Measurements from ENCODE around the gene PRKCA. TPM values are rescaled to one million over a fixed set of nuclear protein-coding genes. Genes with fewer than 3 reads are reported as not detected.

Gene PRKCA
- total and polyA plus RNA-seq, 10 of the 15 experiments (the other 5 are each of a cell fraction or from before 2014, with no cell fraction given) = 0.11 to 14.6 (median 0.72) TPM

- intact Hi-C loops (cut with micrococcal nuclease; ENCODE audit: unreplicated experiment) (no loop called here), in situ Hi-C loops (cut with MboI) (no loop called here)
- no TSS peak for BruUV-seq (replicated peaks)
- CTCF ChIA-PET = no interaction called here
- FAIRE-seq = no peak
- H3K9ac ChIP-seq (ENCODE audit: control insufficient read depth, insufficient read depth, low read length) = no peak overlapping the region
- no peaks in the 10 kb centered on the region for H3K27me3 ChIP-seq (replicated peaks in 1 of 2; ENCODE audit: control insufficient read depth in 2 of 2, insufficient read depth in 2 of 2, low read length in 1 of 2)
- POLR2A ChIA-PET = no interaction called here
- H3K9me3 ChIP-seq (replicated peaks; ENCODE audit: control insufficient read depth, insufficient read depth, low read length) = no peaks in the 10 kb centered on the region
- RAD21 ChIA-PET (ENCODE audit: unreplicated experiment) = no interaction called here
- no peaks in the 10 kb centered on the region for H3K79me2 ChIP-seq (ENCODE audit: control insufficient read depth, insufficient read depth, low read length)
- TF ChIP-seq, protein P1, sequence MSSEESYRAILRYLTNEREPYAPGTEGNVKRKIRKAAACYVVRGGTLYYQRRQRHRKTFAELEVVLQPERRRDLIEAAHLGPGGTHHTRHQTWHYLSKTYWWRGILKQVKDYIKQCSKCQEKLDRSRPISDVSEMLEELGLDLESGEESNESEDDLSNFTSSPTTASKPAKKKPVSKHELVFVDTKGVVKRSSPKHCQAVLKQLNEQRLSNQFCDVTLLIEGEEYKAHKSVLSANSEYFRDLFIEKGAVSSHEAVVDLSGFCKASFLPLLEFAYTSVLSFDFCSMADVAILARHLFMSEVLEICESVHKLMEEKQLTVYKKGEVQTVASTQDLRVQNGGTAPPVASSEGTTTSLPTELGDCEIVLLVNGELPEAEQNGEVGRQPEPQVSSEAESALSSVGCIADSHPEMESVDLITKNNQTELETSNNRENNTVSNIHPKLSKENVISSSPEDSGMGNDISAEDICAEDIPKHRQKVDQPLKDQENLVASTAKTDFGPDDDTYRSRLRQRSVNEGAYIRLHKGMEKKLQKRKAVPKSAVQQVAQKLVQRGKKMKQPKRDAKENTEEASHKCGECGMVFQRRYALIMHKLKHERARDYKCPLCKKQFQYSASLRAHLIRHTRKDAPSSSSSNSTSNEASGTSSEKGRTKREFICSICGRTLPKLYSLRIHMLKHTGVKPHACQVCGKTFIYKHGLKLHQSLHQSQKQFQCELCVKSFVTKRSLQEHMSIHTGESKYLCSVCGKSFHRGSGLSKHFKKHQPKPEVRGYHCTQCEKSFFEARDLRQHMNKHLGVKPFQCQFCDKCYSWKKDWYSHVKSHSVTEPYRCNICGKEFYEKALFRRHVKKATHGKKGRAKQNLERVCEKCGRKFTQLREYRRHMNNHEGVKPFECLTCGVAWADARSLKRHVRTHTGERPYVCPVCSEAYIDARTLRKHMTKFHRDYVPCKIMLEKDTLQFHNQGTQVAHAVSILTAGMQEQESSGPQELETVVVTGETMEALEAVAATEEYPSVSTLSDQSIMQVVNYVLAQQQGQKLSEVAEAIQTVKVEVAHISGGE (CRISPR knock-in tag; IDR thresholded peaks at IDR 0.05) = no peak
- TF ChIP-seq, protein P2, sequence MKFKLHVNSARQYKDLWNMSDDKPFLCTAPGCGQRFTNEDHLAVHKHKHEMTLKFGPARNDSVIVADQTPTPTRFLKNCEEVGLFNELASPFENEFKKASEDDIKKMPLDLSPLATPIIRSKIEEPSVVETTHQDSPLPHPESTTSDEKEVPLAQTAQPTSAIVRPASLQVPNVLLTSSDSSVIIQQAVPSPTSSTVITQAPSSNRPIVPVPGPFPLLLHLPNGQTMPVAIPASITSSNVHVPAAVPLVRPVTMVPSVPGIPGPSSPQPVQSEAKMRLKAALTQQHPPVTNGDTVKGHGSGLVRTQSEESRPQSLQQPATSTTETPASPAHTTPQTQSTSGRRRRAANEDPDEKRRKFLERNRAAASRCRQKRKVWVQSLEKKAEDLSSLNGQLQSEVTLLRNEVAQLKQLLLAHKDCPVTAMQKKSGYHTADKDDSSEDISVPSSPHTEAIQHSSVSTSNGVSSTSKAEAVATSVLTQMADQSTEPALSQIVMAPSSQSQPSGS (IDR thresholded peaks at IDR 0.05; ENCODE audit: low read length) = no peak
- TF ChIP-seq ZNF217 (IDR thresholded peaks at IDR 0.05) = no peak
- no peak for TF ChIP-seq RELA (IDR thresholded peaks at IDR 0.05; ENCODE audit: borderline replicate concordance, partially characterized antibody)
- TF ChIP-seq IKZF2 (IDR thresholded peaks at IDR 0.05) = no peak
- no peak for TF ChIP-seq BRCA1 (IDR thresholded peaks at IDR 0.05; ENCODE audit: low read depth, low read length)
- no peak for TF ChIP-seq STAT3 (IDR thresholded peaks at IDR 0.05; ENCODE audit: low read depth, low read length)
- TF ChIP-seq EZH2 (IDR thresholded peaks at IDR 0.05; ENCODE audit: borderline replicate concordance, control insufficient read depth, low read depth, low read length) = no peak
- no peak for TF ChIP-seq DPF2 (IDR thresholded peaks at IDR 0.05)
- TF ChIP-seq SREBF2 (IDR thresholded peaks at IDR 0.05; ENCODE audit: low read length) = no peak
- no peak for TF ChIP-seq ASH2L (IDR thresholded peaks at IDR 0.05; ENCODE audit: borderline replicate concordance, low read depth)
- TF ChIP-seq RBBP5 (conservative IDR thresholded peaks at IDR 0.05) = no peak
- TF ChIP-seq SRF (IDR thresholded peaks at IDR 0.05; ENCODE audit: low read depth in 2 of 2, low read length in 2 of 2) = no peak
- no peak for TF ChIP-seq HSF1 (IDR thresholded peaks at IDR 0.05; ENCODE audit: low read depth, low read length)
- TF ChIP-seq TBL1XR1 (IDR thresholded peaks at IDR 0.05; ENCODE audit: low read depth, low read length) = no peak
- TF ChIP-seq CBFB (IDR thresholded peaks at IDR 0.05; ENCODE audit: low read depth) = no peak
- TF ChIP-seq HDGF (IDR thresholded peaks at IDR 0.05) = no peak
- TF ChIP-seq FOXK2 (IDR thresholded peaks at IDR 0.05) = no peak
- H3K4me2 ChIP-seq (ENCODE audit: control insufficient read depth, insufficient read depth) = no peak overlapping the region
- no peak for DNase-seq (ENCODE audit: low read depth, low spot score)
- ATAC-seq = no peak
- 64% methylated on average over 3 of the region's 3 CpGs for WGBS (ENCODE audit: insufficient coverage, insufficient replicate concordance, low lambda C conversion rate, missing lambda C conversion rate)
- no peak overlapping the region for H2AFZ ChIP-seq (ENCODE audit: control insufficient read depth, low read depth, low read length)
- no peaks in the 10 kb centered on the region for H3K4me1 ChIP-seq (ENCODE audit: control insufficient read depth, insufficient read depth, low read length)
- no peak overlapping the region for H3K27ac ChIP-seq (ENCODE audit: control insufficient read depth, insufficient read depth)
- H4K20me1 ChIP-seq (ENCODE audit: control insufficient read depth, insufficient read depth) = no peaks in the 10 kb centered on the region
- no peak overlapping the region for H3K4me3 ChIP-seq
- SMC1A ChIA-PET (ENCODE audit: uncharacterized antibody, unreplicated experiment) = interaction anchor here (0.6 kb wide), 1 partner anchor 8 kb away, joined by 3 read pairs; no protein-coding TSS in a partner anchor
- no peaks in the 10 kb centered on the region for H3K36me3 ChIP-seq (ENCODE audit: control insufficient read depth in 2 of 2, insufficient read depth in 2 of 2, low read length in 1 of 2)
Measured at GRCh38 chr17:66343531-66344078, 41.2 kb downstream of the PRKCA start.

Measured in GM12878 (cell line).